ENCODE measurements around the gene HEATR3. TPM values are rescaled to one million over a fixed set of nuclear protein-coding genes. Genes with fewer than 3 reads are reported as not detected.

HEATR3 gene
- total and polyA plus RNA-seq, 2 of the 8 experiments (the other 6 are each of a cell fraction or from before 2014, with no cell fraction given), result 13.0 to 29.2 TPM

- Histone ChIP-seq H3K23me2 (ENCODE audit: low read depth, low read length) (no peaks in the 10 kb centered on the region), H4K8ac (ENCODE audit: extremely low read depth, insufficient read depth, low read length) (no peak overlapping the region), H2BK12ac (ENCODE audit: low read depth, low read length) (no peak overlapping the region), H4K20me1 (replicated peaks in 1 of 2; ENCODE audit: control insufficient read depth in 1 of 2, insufficient read depth in 2 of 2, low read length in 2 of 2) (peaks cover 0 to 1% of the 10 kb centered on the region in 2 experiments), H3K23ac (ENCODE audit: insufficient read length) (no peak overlapping the region), H2BK20ac (ENCODE audit: low read length) (no peak overlapping the region), H3K27ac (ENCODE audit: low read depth, low read length) (no peak overlapping the region), H2AK5ac (ENCODE audit: low read depth, low read length) (no peak overlapping the region), H3K56ac (replicated peaks; ENCODE audit: insufficient read length, low read depth, low read length) (no peak overlapping the region), H3K14ac (ENCODE audit: insufficient read length) (no peak overlapping the region), H3K79me2 (ENCODE audit: control insufficient read depth in 1 of 2, insufficient read depth in 2 of 2, low read length in 2 of 2) (no peaks in the 10 kb centered on the region), H2BK15ac (ENCODE audit: low read length) (no peak overlapping the region), H4K91ac (replicated peaks; ENCODE audit: insufficient read length, low read length) (no peak overlapping the region), H3K27me3 (replicated peaks in 1 of 4; ENCODE audit: control insufficient read depth in 3 of 4, extremely low read depth in 1 of 4, insufficient read depth in 3 of 4, low read length in 3 of 4) (no peaks in the 10 kb centered on the region), H2BK120ac (replicated peaks; ENCODE audit: low read depth, low read length) (no peak overlapping the region), H3K36me3 (ENCODE audit: control insufficient read depth in 2 of 4, insufficient read depth in 4 of 4, low read length in 3 of 4) (peaks cover 0 to 20% (median 7%) of the 10 kb centered on the region in 4 experiments; a peak in 3 of 8 replicates), H3K9me3 (ENCODE audit: insufficient read depth in 2 of 2, low read depth in 1 of 2, low read length in 1 of 2) (no peaks in the 10 kb centered on the region), H3K79me1 (ENCODE audit: low read depth, low read length) (no peaks in the 10 kb centered on the region), H3K4ac (replicated peaks; ENCODE audit: insufficient read length, low read depth, low read length) (no peak overlapping the region), H3K4me3 (ENCODE audit: extremely low read depth in 1 of 4, insufficient read depth in 2 of 4, low read depth in 3 of 4, low read length in 4 of 4) (no peak overlapping the region), H2BK5ac (ENCODE audit: low read depth, low read length) (no peak overlapping the region), H4K5ac (ENCODE audit: insufficient read length, low read depth, low read length) (no peak overlapping the region), H3K9ac (replicated peaks in 1 of 4; ENCODE audit: extremely low read depth in 1 of 4, low read depth in 3 of 4, low read length in 3 of 4) (no peak overlapping the region), H3K4me2 (ENCODE audit: insufficient read depth in 1 of 2, low read depth in 2 of 2, low read length in 2 of 2) (no peak overlapping the region), H3K18ac (ENCODE audit: extremely low read depth, low read length) (no peak overlapping the region), H3K4me1 (replicated peaks in 1 of 4; ENCODE audit: control insufficient read depth in 3 of 4, insufficient read depth in 4 of 4, low read length in 3 of 4) (no peaks in the 10 kb centered on the region), H2AFZ (ENCODE audit: low read length) (no peak overlapping the region)
- TF ChIP-seq SIX5 (IDR thresholded peaks at IDR 0.05; ENCODE audit: low read depth, low read length) (no peak), SIRT6 (IDR thresholded peaks at IDR 0.05; ENCODE audit: low read length) (no peak), TCF12 (IDR thresholded peaks at IDR 0.05; ENCODE audit: low read depth, low read length) (no peak), KDM1A (IDR thresholded peaks at IDR 0.05; ENCODE audit: borderline replicate concordance, low read length) (no peak), SIN3A (conservative IDR thresholded peaks at IDR 0.05 in 1 of 2, IDR thresholded peaks at IDR 0.05 in 1 of 2; ENCODE audit: low read depth in 1 of 2, low read length in 2 of 2) (no peak), TBP (IDR thresholded peaks at IDR 0.05; ENCODE audit: low read depth, low read length) (no peak), ASH2L (IDR thresholded peaks at IDR 0.05; ENCODE audit: low read length) (no peak), SUZ12 (IDR thresholded peaks at IDR 0.05; ENCODE audit: low read length) (no peak), EP300 (IDR thresholded peaks at IDR 0.05; ENCODE audit: borderline replicate concordance in 1 of 2, low read depth in 2 of 2, low read length in 2 of 2) (no peak), GTF2F1 (IDR thresholded peaks at IDR 0.05; ENCODE audit: borderline replicate concordance, low read depth, low read length) (no peak), FOSL1 (IDR thresholded peaks at IDR 0.05; ENCODE audit: insufficient read depth, low read depth, low read length) (no peak), KDM5A (IDR thresholded peaks at IDR 0.05; ENCODE audit: low read length) (no peak), SP4 (IDR thresholded peaks at IDR 0.05; ENCODE audit: low read length) (no peak), CTBP2 (IDR thresholded peaks at IDR 0.05; ENCODE audit: borderline replicate concordance, insufficient read depth, insufficient read length, low read length) (no peak), CBX5 (IDR thresholded peaks at IDR 0.05; ENCODE audit: low read depth, low read length) (no peak)
- 85% methylated on average over 4 of the region's 4 CpGs; no CpG with 5 or more reads in 1 of the 2 experiments for WGBS, 2 experiments (ENCODE audit: extremely low coverage in 1 of 2, insufficient coverage in 1 of 2, insufficient read length in 1 of 2, insufficient replicate concordance in 2 of 2, low coverage in 1 of 2, low lambda C conversion rate in 2 of 2, missing lambda C conversion rate in 1 of 2)
- CTCF ChIA-PET (ENCODE audit: partially characterized antibody), result interaction anchor here (0.8 to 0.9 kb wide), 3 partner anchors 14 to 81 kb away, joined by 4 read pairs; partner anchors contain the start of gene CNEP1R1
- FAIRE-seq (no peak), DNase-seq (ENCODE audit: low read depth in 1 of 2, low spot score in 2 of 2) (no peak)
- POLR2A ChIA-PET (ENCODE audit: partially characterized antibody), result interaction anchor here (0.6 to 1.3 kb wide), 2 partner anchors 13 to 139 kb away, joined by 3 to 5 read pairs; partner anchors contain the start of gene CNEP1R1
These were observed 27.5 kb upstream of the HEATR3 start for GRCh38 chr16:50038286-50038685.
